Thyroid gland (tissue), 4 donors: Measurements from ENCODE around the gene RETSAT. TPM values are rescaled to one million over a fixed set of nuclear protein-coding genes. Genes with fewer than 3 reads are reported as not detected.
"Not testable (repeated sequence)": the region's sequence is repeated elsewhere in the genome, so short reads cannot be mapped to it uniquely, and the experiment has no call there.

Experiments used
- DNase-seq, 2 donors: peaks; one replicate each; pipeline ENCODE4 v3.0.0-alpha.2; 2019
- H3K27ac ChIP-seq, 3 donors: fragments of 200-600 bp; sonication (generic); 1 replicate in 2 of 3; 2 replicates in 1 of 3; pipeline ENCODE4 v1.5.1; 2016 to 2019; ENCODE audit warnings: mild to moderate bottlenecking in 1 of 3, moderate library complexity in 1 of 3
- H3K27me3 ChIP-seq: fragments of 200-600 bp; sonication (generic); one replicate; pipeline ENCODE4 v1.5.1; 2019
- H3K36me3 ChIP-seq, 2 donors: fragments of 200-600 bp; sonication (generic); one replicate each; pipeline ENCODE4 v1.5.1; 2016 to 2019
- H3K4me1 ChIP-seq, 2 donors: fragments of 200-600 bp; sonication (generic); one replicate each; pipeline ENCODE4 v1.5.1; 2017 to 2019
- H3K4me3 ChIP-seq, 3 donors: fragments of 200-600 bp; sonication (generic); replicated peaks in 1 of 3; 1 replicate in 2 of 3; 2 replicates in 1 of 3; pipeline ENCODE4 v1.5.1; 2016; ENCODE audit warnings: mild to moderate bottlenecking in 1 of 3
- H3K9me3 ChIP-seq: fragments of 200-600 bp; sonication (generic); one replicate; pipeline ENCODE4 v1.5.1; 2017
- POLR2A ChIP-seq, 2 donors: fragments of 450-650 bp; IDR thresholded peaks; one replicate each; pipeline ENCODE4 v1.6.1; 2017; ENCODE audit warnings: antibody characterized with exemption in 2 of 2, mild to moderate bottlenecking in 2 of 2, moderate library complexity in 1 of 2
- whole genome bisulfite sequencing, 2 donors: methylation state at CpG; one replicate each; pipeline ENCODE4 v1.1.5; 2017; 5-methylcytosine and 5-hydroxymethylcytosine counted together
- intact Hi-C: fragments of 100-400 bp; cut with DNase I; formaldehyde crosslinking; loops from one replicate; pipeline ENCODE4 v1.15.1; 2023
- total RNA-seq, 4 donors: library from RNA; depleted of rRNA; stranded (reverse); fragments of >200 nt; gene quantifications; one replicate each; pipeline ENCODE4 v1.2.3, GENCODE V29; 2016
- TF ChIP-seq, protein P1 (sequence below), 6 experiments: fragments of 200-600 bp in 3 of 6; fragments of 450-650 bp in 3 of 6; sonication (generic) in 3 of 6; IDR thresholded peaks; one replicate each; pipeline ENCODE4 v1.5.1; 2016 to 2019; ENCODE audit warnings: antibody characterized with exemption in 6 of 6, mild to moderate bottlenecking in 2 of 6, inconsistent platforms in 1 of 6, moderate library complexity in 1 of 6

Gene RETSAT
- total RNA-seq, 4 donors from 2014 or later, result 88.2 to 253 (median 182) TPM

DNA sequence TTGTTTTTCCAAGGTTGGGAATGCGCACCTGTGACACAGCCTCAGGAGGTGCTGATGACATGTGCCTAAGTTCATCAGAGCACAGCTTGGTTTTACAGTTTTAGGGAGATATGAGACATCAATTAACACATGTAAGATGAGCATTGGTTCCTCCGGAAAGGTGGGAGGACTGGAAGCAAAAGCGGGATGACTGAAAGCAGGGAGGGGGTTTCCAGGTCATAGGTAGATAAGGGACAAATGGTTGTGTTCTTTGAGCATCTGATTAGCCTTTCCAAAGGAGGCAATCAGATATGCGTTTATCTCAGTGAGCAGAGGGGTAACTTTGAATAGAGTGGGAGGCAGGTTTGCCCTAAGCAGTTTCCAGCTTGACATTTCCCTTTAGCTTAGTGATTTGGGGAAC is 29.5 kb upstream of the RETSAT start:
- Histone ChIP-seq H3K9me3 (no peaks in the 10 kb centered on the region), H3K4me3 (no peak overlapping the region), H3K27me3 (no peaks in the 10 kb centered on the region), H3K27ac (peak overlapping the region; percentile 79), H3K36me3 (peaks cover 0 to 5% of the 10 kb centered on the region in 2 donors), H3K4me1 (peaks cover 11 to 21% of the 10 kb centered on the region in 2 donors)
- DNase-seq, result no peak
- WGBS, 2 donors, result 89 to 91% methylated on average over 4 of the region's 4 CpGs
- intact Hi-C loops, result no loop called here
- TF ChIP-seq POLR2A (IDR thresholded peaks at IDR 0.05), result no peak
- TF ChIP-seq, protein P1, sequence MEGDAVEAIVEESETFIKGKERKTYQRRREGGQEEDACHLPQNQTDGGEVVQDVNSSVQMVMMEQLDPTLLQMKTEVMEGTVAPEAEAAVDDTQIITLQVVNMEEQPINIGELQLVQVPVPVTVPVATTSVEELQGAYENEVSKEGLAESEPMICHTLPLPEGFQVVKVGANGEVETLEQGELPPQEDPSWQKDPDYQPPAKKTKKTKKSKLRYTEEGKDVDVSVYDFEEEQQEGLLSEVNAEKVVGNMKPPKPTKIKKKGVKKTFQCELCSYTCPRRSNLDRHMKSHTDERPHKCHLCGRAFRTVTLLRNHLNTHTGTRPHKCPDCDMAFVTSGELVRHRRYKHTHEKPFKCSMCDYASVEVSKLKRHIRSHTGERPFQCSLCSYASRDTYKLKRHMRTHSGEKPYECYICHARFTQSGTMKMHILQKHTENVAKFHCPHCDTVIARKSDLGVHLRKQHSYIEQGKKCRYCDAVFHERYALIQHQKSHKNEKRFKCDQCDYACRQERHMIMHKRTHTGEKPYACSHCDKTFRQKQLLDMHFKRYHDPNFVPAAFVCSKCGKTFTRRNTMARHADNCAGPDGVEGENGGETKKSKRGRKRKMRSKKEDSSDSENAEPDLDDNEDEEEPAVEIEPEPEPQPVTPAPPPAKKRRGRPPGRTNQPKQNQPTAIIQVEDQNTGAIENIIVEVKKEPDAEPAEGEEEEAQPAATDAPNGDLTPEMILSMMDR (IDR thresholded peaks at IDR 0.05), result no peak

DNA sequence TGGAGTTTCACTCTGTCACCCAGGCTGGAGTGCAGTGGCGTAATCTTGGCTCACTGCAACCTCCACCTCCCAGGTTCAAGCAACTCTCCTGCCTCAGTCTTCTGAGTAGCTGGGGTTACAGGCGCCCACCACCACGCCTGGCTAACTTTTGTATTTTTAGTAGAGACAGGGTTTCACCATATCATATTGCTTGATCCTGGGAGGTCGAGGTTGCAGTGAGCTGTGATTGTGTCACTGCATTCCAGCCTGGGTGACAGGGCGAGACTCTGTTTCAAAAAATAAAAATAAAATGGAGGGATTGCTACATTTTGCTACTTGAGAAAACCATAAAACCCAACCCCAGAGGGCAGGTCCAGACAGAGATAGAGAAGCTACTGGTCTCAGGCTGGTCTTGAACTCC is 28.8 kb upstream of the RETSAT start:
- WGBS, 2 donors, result 42 to 49% methylated on average over 5 of the region's 5 CpGs
- peak overlapping the region; percentile 79 for H3K27ac ChIP-seq
- H3K9me3 ChIP-seq, H3K36me3 ChIP-seq, intact Hi-C loops, H3K4me3 ChIP-seq, H3K27me3 ChIP-seq: not testable (repeated sequence)
- peak; percentile 70 to 71 for DNase-seq
- H3K4me1 ChIP-seq, result peaks cover 11 to 21% of the 10 kb centered on the region in 2 donors

DNA sequence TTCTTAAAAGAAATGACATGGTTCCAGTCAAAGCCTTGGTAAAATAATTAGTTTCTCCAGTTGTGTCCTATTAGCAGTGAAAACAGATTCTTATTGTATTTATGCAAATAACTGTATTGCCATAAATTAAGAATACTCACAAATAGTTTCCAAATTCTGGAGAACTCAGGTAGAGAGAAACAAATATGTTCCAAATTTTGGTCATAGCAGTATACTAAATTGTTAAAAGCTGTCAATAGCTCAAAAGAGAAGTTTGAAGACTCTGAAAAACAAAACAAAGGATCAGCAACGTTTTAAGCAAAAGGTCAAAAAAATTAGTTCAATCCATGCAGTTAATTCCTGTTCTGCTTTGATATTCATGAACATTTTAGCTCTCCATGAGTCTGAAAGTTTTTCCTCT is 25.7 kb upstream of the RETSAT start:
- WGBS, 2 donors, result 78 to 91% methylated on average over 1 of the region's 1 CpG

DNA sequence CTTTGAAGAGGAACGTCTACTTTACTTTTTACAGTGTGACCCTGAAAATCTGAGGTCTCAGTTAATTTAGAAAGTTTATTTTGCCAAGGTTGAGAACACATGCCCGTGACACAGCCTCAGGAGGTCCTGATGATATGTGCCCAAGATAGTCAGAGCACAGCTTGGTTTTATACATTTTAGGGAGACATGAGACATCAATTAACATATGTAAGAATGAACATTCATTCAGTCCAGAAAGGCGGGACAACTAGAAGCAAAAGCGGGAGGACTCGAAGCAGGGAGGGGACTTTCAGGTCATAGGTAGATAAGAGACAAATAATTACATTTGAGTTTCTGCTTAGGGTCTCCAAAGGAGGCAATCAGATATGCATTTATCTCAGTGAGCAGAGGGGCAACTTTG is 23.9 kb upstream of the RETSAT start:
- H3K27ac ChIP-seq, result no peak overlapping the region
- no peak overlapping the region for H3K4me3 ChIP-seq
- 94 to 96% methylated on average over 5 of the region's 5 CpGs for WGBS, 2 donors
- intact Hi-C loops, result no loop called here
- H3K27me3 ChIP-seq, result no peaks in the 10 kb centered on the region
- H3K9me3 ChIP-seq, result no peaks in the 10 kb centered on the region
- H3K4me1 ChIP-seq, result peaks cover 9 to 20% of the 10 kb centered on the region in 2 donors
- peaks cover 0 to 6% of the 10 kb centered on the region in 2 donors for H3K36me3 ChIP-seq
- no peak for DNase-seq
- TF ChIP-seq POLR2A (IDR thresholded peaks at IDR 0.05), result no peak

More for the DNA sequence above, 25.7 kb upstream of the RETSAT start:
- DNase-seq, result no peak
- no peak for TF ChIP-seq POLR2A (IDR thresholded peaks at IDR 0.05)
- TF ChIP-seq, protein P1 (IDR thresholded peaks at IDR 0.05), result no peak
- Histone ChIP-seq H3K4me3 (no peak overlapping the region), H3K27me3 (no peaks in the 10 kb centered on the region), H3K36me3 (peaks cover 0 to 6% of the 10 kb centered on the region in 2 donors), H3K27ac (no peak overlapping the region), H3K4me1 (peaks cover 11 to 31% of the 10 kb centered on the region in 2 donors), H3K9me3 (no peaks in the 10 kb centered on the region)
- intact Hi-C loops, result no loop called here

DNA sequence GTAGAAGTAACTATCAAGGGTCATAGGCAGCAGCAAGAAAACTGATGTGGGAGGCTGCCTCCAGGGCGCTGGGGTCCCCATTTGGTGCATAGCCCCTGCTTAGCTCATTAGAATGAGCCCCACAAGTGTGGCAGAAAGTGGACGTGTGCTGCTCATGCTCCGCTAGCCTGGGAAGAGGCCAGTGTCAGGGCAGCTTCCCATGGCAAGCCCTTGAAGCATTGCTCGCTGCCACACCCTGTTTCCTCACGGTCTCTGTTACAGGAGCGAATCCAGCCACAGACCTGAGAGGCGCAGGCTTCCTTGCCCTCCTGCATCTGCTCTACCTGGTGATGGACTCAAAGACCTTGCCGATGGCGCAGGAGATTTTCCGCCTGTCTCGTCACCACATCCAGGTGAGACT is 22.8 kb upstream of the RETSAT start:
- Histone ChIP-seq H3K27me3 (no peaks in the 10 kb centered on the region), H3K27ac (peak overlapping the region in 1 of 3 donors; percentile 40), H3K9me3 (no peaks in the 10 kb centered on the region), H3K4me1 (peaks cover 0 to 11% of the 10 kb centered on the region in 2 donors), H3K4me3 (no peak overlapping the region), H3K36me3 (peaks cover 0 to 6% of the 10 kb centered on the region in 2 donors)
- intact Hi-C loops, result no loop called here
- no peak for TF ChIP-seq POLR2A (IDR thresholded peaks at IDR 0.05)
- TF ChIP-seq, protein P1 (IDR thresholded peaks at IDR 0.05), result no peak
- peak; percentile 59 to 60 for DNase-seq
- WGBS, 2 donors, result 83 to 89% methylated on average over 9 to 10 of the region's 11 CpGs

DNA sequence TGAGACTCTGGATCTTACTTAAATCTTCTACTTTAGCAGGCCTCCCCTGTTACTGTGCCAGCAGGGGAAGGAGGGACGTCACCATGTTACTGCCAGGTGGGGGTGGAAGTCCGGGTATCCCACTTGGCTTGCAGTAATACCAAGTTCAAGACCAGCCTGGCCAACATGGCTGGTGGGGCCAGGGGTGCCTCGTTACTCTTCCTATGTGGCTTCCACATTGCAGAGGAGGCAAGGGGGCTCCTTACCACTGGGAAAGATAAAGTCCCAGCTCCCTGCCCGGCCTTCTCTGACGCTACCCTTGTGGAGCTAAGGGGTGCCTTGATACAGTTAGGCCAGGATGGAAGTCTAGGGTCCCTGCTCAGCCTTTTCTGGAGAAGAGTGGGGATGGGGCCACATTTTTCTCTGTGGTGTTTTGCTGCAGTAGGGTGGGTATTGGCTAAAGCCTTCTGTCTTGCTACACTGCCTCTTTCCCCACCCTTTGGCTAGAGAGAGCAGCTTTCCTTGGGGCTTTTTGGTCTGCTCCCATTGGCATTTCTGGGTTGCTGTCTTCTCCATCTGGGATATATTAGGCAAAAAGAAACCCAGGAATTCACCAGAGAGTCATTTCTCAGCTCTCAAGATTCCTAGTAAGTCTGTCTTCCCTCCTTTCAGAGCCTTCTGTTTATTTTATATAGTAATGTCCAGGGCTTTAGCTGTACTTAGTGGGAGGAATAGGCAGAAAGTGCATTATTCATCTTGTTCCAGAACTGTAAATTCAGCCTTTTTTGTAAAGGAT is 22.1 kb upstream of the RETSAT start:
- Histone ChIP-seq H3K27ac (peak overlapping the region in 1 of 3 donors; percentile 40), H3K4me3 (no peak overlapping the region), H3K27me3 (no peaks in the 10 kb centered on the region), H3K4me1 (peaks cover 0 to 11% of the 10 kb centered on the region in 2 donors), H3K36me3 (peaks cover 0 to 6% of the 10 kb centered on the region in 2 donors), H3K9me3 (no peaks in the 10 kb centered on the region)
- TF ChIP-seq POLR2A (IDR thresholded peaks at IDR 0.05), result no peak
- TF ChIP-seq, protein P1 (IDR thresholded peaks at IDR 0.05), result no peak
- 95 to 97% methylated on average over 3 to 5 of the region's 5 CpGs for WGBS, 2 donors
- DNase-seq, result no peak
- intact Hi-C loops, result no loop called here
